Activated CD4-positive, alpha-beta T cell treated with anti-CD3 and anti-CD28 coated beads for 36 hours (primary cell): ENCODE data around the gene XPO5. TPM values are rescaled to one million over a fixed set of nuclear protein-coding genes. Genes with fewer than 3 reads are reported as not detected.

Experiments used
- ATAC-seq: fragments of 200-7000 bp; cut with Tn5 transposase; one replicate; pipeline ENCODE4 v1.10.0; 2021; ENCODE audit warnings: mild to moderate bottlenecking, moderate library complexity
- CTCF ChIA-PET: fragments of 350-600 bp; sonication (Branson Sonifier 250); formaldehyde crosslinking; loops from one replicate; lab custom pipeline; 2021; ENCODE audit warnings: antibody characterized with exemption; lab: Charles Lee
- POLR2A ChIA-PET: fragments of 350-600 bp; sonication (Branson Sonifier 250); formaldehyde crosslinking; loops from one replicate; lab custom pipeline; 2021; ENCODE audit warnings: antibody characterized with exemption, inconsistent platforms; lab: Charles Lee
- DNase-seq: peaks from one replicate; pipeline ENCODE4 v3.0.0-alpha.2; 2020
- H3K27ac Mint-ChIP-seq: one replicate; pipeline ENCODE4 v1.8.0; 2021; ENCODE audit warnings: mixed read lengths
- H3K27me3 Mint-ChIP-seq: one replicate; pipeline ENCODE4 v1.8.0; 2021; ENCODE audit warnings: mixed read lengths
- H3K36me3 Mint-ChIP-seq: one replicate; pipeline ENCODE4 v1.8.0; 2021; ENCODE audit warnings: low read depth, mixed read lengths
- H3K4me1 Mint-ChIP-seq: one replicate; pipeline ENCODE4 v1.8.0; 2021; ENCODE audit warnings: mixed read lengths
- H3K4me3 Mint-ChIP-seq: one replicate; pipeline ENCODE4 v1.8.0; 2021; ENCODE audit warnings: mild to moderate bottlenecking, moderate library complexity, mixed read lengths
- H3K9me3 Mint-ChIP-seq: one replicate; pipeline ENCODE4 v1.8.0; 2021; ENCODE audit warnings: low read depth, mixed read lengths
- intact Hi-C, 2 experiments: fragments of 100-400 bp; cut with DNase I in 1 of 2; cut with micrococcal nuclease in 1 of 2; formaldehyde crosslinking; loops; one replicate each; pipeline versions ENCODE4 v1.14.2 to v1.15.1; 2022 to 2024; cut with DNase I, micrococcal nuclease
- total RNA-seq, 2 experiments: library from RNA; stranded (reverse); gene quantifications; one replicate each; pipeline ENCODE4 v1.2.3, GENCODE V29; 2021

The XPO5 gene
- total RNA-seq, 2 experiments from 2014 or later, result 108 to 109 TPM

GRCh38 chr6:43475516-43475915 is 100.3 kb downstream of the XPO5 start:
- Mint-ChIP-seq H3K9me3 (no peaks in the 10 kb centered on the region), H3K27ac (no peak overlapping the region), H3K4me3 (no peak overlapping the region), H3K27me3 (peaks cover 3% of the 10 kb centered on the region), H3K36me3 (peaks cover 2% of the 10 kb centered on the region), H3K4me1 (peaks cover 26% of the 10 kb centered on the region)
- CTCF ChIA-PET, result interaction anchor here (1.6 kb wide), 1 partner anchor 31 kb away, joined by 4 read pairs; no protein-coding TSS in a partner anchor
- DNase-seq, result no peak
- ATAC-seq, result no peak
- intact Hi-C loops, result loop anchor here (5.0 kb wide), 5 partner anchors 42 to 543 kb away; partner anchors contain the start of genes CUL7 (in 1 of the 2), POLR1C (in 1 of the 2), VEGFA (in 1 of the 2) and YIPF3 (in 1 of the 2)
- POLR2A ChIA-PET, result no interaction called here

DNA sequence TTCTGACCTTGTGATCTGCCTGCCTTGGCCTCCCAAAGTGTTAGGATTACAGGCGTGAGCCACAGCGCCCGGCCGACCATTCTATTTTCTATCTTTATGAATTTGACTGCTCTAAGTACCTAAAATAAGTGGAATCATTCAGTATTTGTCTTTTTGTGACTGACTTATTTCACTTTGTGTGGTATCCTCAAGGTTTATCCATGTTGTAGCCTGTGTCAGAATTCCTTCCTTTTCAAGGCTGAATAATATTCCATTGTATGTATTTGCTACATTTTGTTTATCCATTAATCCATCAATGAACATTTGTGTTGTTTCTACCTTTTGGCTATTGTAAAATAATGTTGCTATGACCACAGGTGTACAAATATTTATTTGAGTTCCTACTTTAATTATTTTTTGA is 103.3 kb downstream of the XPO5 start:
- H3K4me3 Mint-ChIP-seq, result no peak overlapping the region
- intact Hi-C loops, result no loop called here
- POLR2A ChIA-PET, result interaction anchor here (0.6 to 0.7 kb wide), 2 partner anchors 30 to 113 kb away, joined by 3 to 5 read pairs; no protein-coding TSS in a partner anchor
- CTCF ChIA-PET, result interaction anchor here (0.7 to 1.2 kb wide), 3 partner anchors 19 to 103 kb away, joined by 3 to 4 read pairs (median 3); partner anchors contain the start of gene ZNF318
- no peak overlapping the region for H3K27ac Mint-ChIP-seq
- H3K36me3 Mint-ChIP-seq, result no peaks in the 10 kb centered on the region
- peaks cover 8% of the 10 kb centered on the region for H3K27me3 Mint-ChIP-seq
- no peak for DNase-seq
- H3K4me1 Mint-ChIP-seq, result peaks cover 8% of the 10 kb centered on the region
- H3K9me3 Mint-ChIP-seq, result no peaks in the 10 kb centered on the region
- ATAC-seq, result no peak

Other genes with a start within 250 kb of the XPO5 start
- gene ZNF318, start 206.4 kb downstream of the XPO5 start, total RNA-seq, result 10 to 100 TPM; 11.2 to 12.9 TPM
- gene ABCC10, start 148.5 kb downstream of the XPO5 start, total RNA-seq, result 10 to 100 TPM; 27.8 to 29.0 TPM
- gene DLK2, start 120.5 kb downstream of the XPO5 start, total RNA-seq, result 1 to 10 TPM; 1.9 to 2.0 TPM
- 10 to 100 TPM; 35.6 to 37.2 TPM for gene TJAP1, start 98.5 kb downstream of the XPO5 start, total RNA-seq
- gene LRRC73, start 65.7 kb downstream of the XPO5 start, total RNA-seq, result under 1 TPM; 0.18 to 0.19 TPM
- 10 to 100 TPM; 38.0 to 39.6 TPM for gene YIPF3, start 59.1 kb downstream of the XPO5 start, total RNA-seq
- 10 to 100 TPM; 43.4 to 52.9 TPM for gene POLR1C, start 58.9 kb downstream of the XPO5 start, total RNA-seq
- 10 to 100 TPM; 35.2 to 37.9 TPM for gene POLH, start 147 bp upstream of the XPO5 start, total RNA-seq
- 10 to 100 TPM; 59.8 to 64.6 TPM for gene GTPBP2, start 53.2 kb upstream of the XPO5 start, total RNA-seq
- 10 to 100 TPM; 35.1 to 35.3 TPM for gene MAD2L1BP, start 59.8 kb upstream of the XPO5 start, total RNA-seq
- gene RSPH9, start 69.0 kb upstream of the XPO5 start, total RNA-seq, result not detected
- gene MRPS18A, start 111.8 kb upstream of the XPO5 start, total RNA-seq, result 10 to 100 TPM; 54.0 to 68.7 TPM
- 10 to 100 TPM; 64.6 to 72.8 TPM for gene VEGFA, start 194.2 kb upstream of the XPO5 start, total RNA-seq